Peyer's patch (tissue), 4 donors: ENCODE results near the gene ELOVL3. TPM values are rescaled to one million over a fixed set of nuclear protein-coding genes. Genes with fewer than 3 reads are reported as not detected.

Experiments used
- DNase-seq, 3 donors: peaks; one replicate each; pipeline ENCODE4 v3.0.0-alpha.2; 2017 to 2019
- H3K27ac ChIP-seq, 4 donors: fragments of 200-600 bp; sonication (generic); one replicate each; pipeline ENCODE4 v1.5.1; 2016 to 2019
- H3K27me3 ChIP-seq, 2 donors: fragments of 200-600 bp; sonication (generic); one replicate each; pipeline ENCODE4 v1.5.1; 2019
- H3K36me3 ChIP-seq, 3 donors: fragments of 200-600 bp; sonication (generic); one replicate each; pipeline ENCODE4 v1.5.1; 2016 to 2019
- H3K4me1 ChIP-seq, 4 donors: fragments of 200-600 bp; sonication (generic); one replicate each; pipeline ENCODE4 v1.5.1; 2016 to 2019
- H3K4me3 ChIP-seq, 4 donors: fragments of 200-600 bp; sonication (generic); 1 replicate in 3 of 4; 2 replicates in 1 of 4; pipeline ENCODE4 v1.5.1; 2016 to 2019; ENCODE audit warnings: mild to moderate bottlenecking in 1 of 4
- H3K9me3 ChIP-seq, 4 donors: fragments of 200-600 bp; sonication (generic); one replicate each; pipeline ENCODE4 v1.5.1; 2016 to 2019; ENCODE audit warnings: mild to moderate bottlenecking in 1 of 4
- POLR2A ChIP-seq, 2 donors: fragments of 450-650 bp; IDR thresholded peaks; one replicate each; pipeline ENCODE4 v1.5.1; 2017; ENCODE audit warnings: antibody characterized with exemption in 2 of 2, mild to moderate bottlenecking in 2 of 2, moderate library complexity in 2 of 2
- total RNA-seq, 4 donors: library from RNA; depleted of rRNA; stranded (reverse); fragments of >200 nt; gene quantifications; one replicate each; pipeline ENCODE4 v1.1.0, GENCODE V29; 2016
- TF ChIP-seq, protein P1 (sequence below), 6 experiments: fragments of 450-650 bp in 4 of 6; fragments of 200-600 bp in 2 of 6; sonication (generic) in 1 of 6; IDR thresholded peaks; one replicate each; pipeline ENCODE4 v1.5.1; 2017 to 2019; ENCODE audit warnings: antibody characterized with exemption in 6 of 6, mild to moderate bottlenecking in 3 of 6, moderate library complexity in 1 of 6

The ELOVL3 gene
- total RNA-seq, 4 donors from 2014 or later: not detected

- H3K9me3 ChIP-seq: no peaks in the 10 kb centered on the region
- H3K36me3 ChIP-seq: no peaks in the 10 kb centered on the region
- no peaks in the 10 kb centered on the region for H3K27me3 ChIP-seq
- DNase-seq: no peak
- H3K27ac ChIP-seq: no peak overlapping the region
- no peak for TF ChIP-seq POLR2A (IDR thresholded peaks at IDR 0.05)
- TF ChIP-seq, protein P1, sequence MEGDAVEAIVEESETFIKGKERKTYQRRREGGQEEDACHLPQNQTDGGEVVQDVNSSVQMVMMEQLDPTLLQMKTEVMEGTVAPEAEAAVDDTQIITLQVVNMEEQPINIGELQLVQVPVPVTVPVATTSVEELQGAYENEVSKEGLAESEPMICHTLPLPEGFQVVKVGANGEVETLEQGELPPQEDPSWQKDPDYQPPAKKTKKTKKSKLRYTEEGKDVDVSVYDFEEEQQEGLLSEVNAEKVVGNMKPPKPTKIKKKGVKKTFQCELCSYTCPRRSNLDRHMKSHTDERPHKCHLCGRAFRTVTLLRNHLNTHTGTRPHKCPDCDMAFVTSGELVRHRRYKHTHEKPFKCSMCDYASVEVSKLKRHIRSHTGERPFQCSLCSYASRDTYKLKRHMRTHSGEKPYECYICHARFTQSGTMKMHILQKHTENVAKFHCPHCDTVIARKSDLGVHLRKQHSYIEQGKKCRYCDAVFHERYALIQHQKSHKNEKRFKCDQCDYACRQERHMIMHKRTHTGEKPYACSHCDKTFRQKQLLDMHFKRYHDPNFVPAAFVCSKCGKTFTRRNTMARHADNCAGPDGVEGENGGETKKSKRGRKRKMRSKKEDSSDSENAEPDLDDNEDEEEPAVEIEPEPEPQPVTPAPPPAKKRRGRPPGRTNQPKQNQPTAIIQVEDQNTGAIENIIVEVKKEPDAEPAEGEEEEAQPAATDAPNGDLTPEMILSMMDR (IDR thresholded peaks at IDR 0.05): no peak
- H3K4me1 ChIP-seq: peaks cover 0 to 11% (median 8%) of the 10 kb centered on the region in 4 donors
- H3K4me3 ChIP-seq: no peak overlapping the region
Measured at GRCh38 chr10:102191956-102192355, 34.1 kb upstream of the ELOVL3 start.

DNA sequence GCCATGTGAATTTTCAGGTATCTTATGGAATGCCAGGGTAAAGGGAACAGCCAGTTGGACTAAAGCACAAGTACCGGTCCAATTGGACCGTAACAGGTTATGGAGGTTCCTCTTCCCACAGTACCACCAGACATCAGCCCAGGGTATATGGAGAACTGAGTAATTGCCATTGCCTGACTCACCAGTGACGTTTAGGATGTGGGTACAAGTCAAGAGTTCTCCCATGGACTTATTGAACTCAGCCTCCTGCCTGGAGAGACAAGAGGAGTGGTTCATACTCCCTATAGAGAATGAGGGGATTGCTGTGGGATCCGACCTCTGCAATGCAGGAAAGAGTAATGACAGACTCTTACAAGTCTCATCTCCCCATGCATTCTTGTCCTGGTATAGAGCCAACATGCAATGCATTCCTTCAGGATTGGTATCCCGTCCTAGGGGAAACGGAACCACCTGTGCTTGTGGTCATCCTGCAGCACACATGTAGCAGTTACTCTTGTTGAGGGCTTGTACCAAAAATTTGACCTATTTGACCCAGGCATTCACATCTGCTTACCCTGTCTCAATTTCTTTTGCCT, 30.7 kb upstream of the ELOVL3 start:
- Histone ChIP-seq H3K36me3 (no peaks in the 10 kb centered on the region), H3K9me3 (no peaks in the 10 kb centered on the region), H3K4me3 (no peak overlapping the region), H3K27me3 (no peaks in the 10 kb centered on the region), H3K4me1 (no peaks in the 10 kb centered on the region), H3K27ac (no peak overlapping the region)
- no peak for DNase-seq
- TF ChIP-seq, protein P1 (IDR thresholded peaks at IDR 0.05): no peak
- TF ChIP-seq POLR2A (IDR thresholded peaks at IDR 0.05): no peak

- Histone ChIP-seq H3K27me3 (no peaks in the 10 kb centered on the region), H3K36me3 (no peaks in the 10 kb centered on the region), H3K9me3 (no peaks in the 10 kb centered on the region), H3K4me1 (no peaks in the 10 kb centered on the region), H3K4me3 (no peak overlapping the region), H3K27ac (no peak overlapping the region)
- TF ChIP-seq POLR2A (IDR thresholded peaks at IDR 0.05): no peak
- TF ChIP-seq, protein P1 (IDR thresholded peaks at IDR 0.05): no peak
- DNase-seq: no peak
Measured at GRCh38 chr10:102196893-102197292, 29.2 kb upstream of the ELOVL3 start.

DNA sequence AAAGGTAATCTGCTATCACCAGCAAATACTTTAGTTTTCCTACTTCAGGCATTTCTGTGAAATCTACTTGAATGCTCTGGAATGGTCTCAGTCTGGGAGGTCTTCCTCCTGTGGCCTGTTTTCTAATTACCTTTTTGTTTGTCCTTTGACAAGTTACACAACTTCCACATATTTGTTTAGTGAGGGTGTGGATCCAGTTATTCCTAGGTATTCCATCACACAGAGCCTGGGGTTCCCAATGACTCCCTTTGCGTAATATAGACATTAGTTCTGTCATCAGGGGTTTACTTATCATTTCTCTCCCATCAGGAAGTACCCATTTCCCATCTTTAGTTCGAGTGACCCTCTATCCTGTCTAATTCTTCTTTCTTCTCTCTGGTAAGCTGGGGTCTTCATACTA, 28.1 kb upstream of the ELOVL3 start:
- no peaks in the 10 kb centered on the region for H3K27me3 ChIP-seq
- no peak overlapping the region for H3K27ac ChIP-seq
- H3K4me1 ChIP-seq: no peaks in the 10 kb centered on the region
- no peaks in the 10 kb centered on the region for H3K9me3 ChIP-seq
- TF ChIP-seq POLR2A (IDR thresholded peaks at IDR 0.05): no peak
- TF ChIP-seq, protein P1 (IDR thresholded peaks at IDR 0.05): no peak
- no peak overlapping the region for H3K4me3 ChIP-seq
- DNase-seq: no peak
- H3K36me3 ChIP-seq: no peaks in the 10 kb centered on the region

- no peaks in the 10 kb centered on the region for H3K36me3 ChIP-seq
- no peaks in the 10 kb centered on the region for H3K27me3 ChIP-seq
- TF ChIP-seq, protein P1 (IDR thresholded peaks at IDR 0.05): no peak
- no peak for TF ChIP-seq POLR2A (IDR thresholded peaks at IDR 0.05)
- DNase-seq: no peak
- H3K9me3 ChIP-seq: peaks cover 0 to 11% (median 3%) of the 10 kb centered on the region in 4 donors
- no peaks in the 10 kb centered on the region for H3K4me1 ChIP-seq
- H3K27ac ChIP-seq: no peak overlapping the region
- no peak overlapping the region for H3K4me3 ChIP-seq
Measured at GRCh38 chr10:102200751-102201640, 25.1 kb upstream of the ELOVL3 start.
